Activated CD8-positive, alpha-beta memory T cell treated with anti-CD3 and anti-CD28 coated beads for 1 hour (primary cell): ENCODE results near the gene TTC31.
A peak's percentile ranks its signal among the peaks of the same experiment; 100 is the strongest.

Experiments
- DNase-seq, 2 donors: peaks; one replicate each; pipeline ENCODE4 v3.0.0-alpha.2; 2020; ENCODE audit warnings: low read depth in 1 of 2; ENCODE audit errors: extremely low read depth in 1 of 2

The TTC31 gene

GRCh38 chr2:74503506-74504475 lies 20.9 kb downstream of the TTC31 start:
- DNase-seq, result no peak

GRCh38 chr2:74504591-74504990 lies 21.7 kb downstream of the TTC31 start:
- no peak for DNase-seq

DNA sequence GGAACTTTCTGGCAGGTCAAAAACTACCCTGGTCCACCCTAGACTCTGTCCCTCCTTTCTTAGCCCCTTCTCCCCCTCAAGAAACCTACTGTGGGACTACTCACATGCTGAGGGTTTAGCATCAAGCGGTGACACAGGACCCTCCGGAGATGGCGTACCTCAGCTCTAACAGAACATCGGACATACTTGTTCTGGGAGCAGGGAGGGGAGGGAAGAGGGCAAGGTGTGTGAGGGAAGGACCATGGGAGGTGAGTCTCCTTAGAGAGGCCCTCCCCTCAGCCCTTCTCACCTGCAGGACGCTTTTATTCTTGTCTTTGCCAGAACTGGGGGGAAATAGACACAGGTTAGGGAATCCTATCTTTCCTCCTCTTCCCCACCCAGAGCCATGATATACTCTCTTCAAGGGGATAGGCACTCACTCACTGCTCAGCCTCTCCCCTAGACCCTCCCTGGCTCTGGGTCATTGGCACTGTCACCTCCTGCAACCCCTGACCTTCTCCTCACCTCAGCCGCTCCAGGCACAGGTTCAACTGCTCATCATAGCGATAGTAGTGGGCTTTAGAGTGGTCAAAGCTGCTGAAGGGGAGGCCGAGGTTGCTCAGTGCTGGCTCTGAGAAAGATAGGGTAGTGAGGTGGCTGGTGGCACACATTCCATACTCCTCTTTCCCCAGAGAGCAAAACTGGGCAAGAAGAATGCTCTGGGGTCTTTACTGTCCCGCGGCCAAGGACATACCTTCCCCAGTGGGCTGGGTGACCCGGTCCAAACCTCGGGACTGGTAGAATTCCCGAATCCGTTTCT lies 22.8 kb downstream of the TTC31 start:
- no peak for DNase-seq

DNA sequence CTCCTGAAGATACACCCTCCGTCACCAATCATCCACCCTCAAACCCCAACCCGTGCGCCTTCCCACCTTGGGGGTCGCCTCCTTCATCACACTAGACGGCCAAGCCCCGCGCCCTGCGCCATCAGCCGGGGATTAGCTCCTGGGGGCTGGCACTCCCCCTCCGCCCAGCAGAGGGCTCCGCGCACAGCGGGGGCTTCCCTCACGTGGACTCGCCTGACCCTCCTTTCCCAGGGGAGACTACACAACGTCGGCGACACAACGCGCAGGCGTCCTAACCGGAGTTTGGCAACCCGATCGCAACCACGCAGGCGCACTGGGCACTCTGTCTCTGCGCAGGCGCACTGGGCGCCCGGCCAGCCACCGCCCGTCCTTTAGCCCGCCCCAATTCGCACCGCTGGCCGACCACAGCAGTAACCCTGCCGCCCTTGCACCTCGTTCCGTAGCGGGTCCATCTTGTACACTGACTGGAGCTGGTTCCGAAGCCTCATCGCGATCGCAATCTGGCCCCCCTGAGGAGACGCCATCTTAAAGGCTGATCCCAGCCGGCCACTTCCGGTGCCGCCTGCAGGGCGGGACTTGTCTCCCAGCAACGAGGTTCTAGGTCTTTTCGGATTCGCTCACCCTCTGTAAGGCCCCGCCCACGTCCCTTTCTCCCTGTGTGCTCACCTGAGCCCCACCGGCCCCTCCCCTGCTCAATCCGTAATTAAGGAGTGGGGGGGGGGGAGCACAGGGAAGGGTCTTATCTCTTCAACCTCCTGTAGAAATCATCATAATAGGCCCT lies 24.5 kb downstream of the TTC31 start, which contains the start of gene PCGF1:
Gene PCGF1 (minus strand): TSS at position 551 of the 781 bp plus-strand sequence. CDS start 27 bp downstream, at position 524.
- peak; percentile 97 to 98 for DNase-seq

DNA sequence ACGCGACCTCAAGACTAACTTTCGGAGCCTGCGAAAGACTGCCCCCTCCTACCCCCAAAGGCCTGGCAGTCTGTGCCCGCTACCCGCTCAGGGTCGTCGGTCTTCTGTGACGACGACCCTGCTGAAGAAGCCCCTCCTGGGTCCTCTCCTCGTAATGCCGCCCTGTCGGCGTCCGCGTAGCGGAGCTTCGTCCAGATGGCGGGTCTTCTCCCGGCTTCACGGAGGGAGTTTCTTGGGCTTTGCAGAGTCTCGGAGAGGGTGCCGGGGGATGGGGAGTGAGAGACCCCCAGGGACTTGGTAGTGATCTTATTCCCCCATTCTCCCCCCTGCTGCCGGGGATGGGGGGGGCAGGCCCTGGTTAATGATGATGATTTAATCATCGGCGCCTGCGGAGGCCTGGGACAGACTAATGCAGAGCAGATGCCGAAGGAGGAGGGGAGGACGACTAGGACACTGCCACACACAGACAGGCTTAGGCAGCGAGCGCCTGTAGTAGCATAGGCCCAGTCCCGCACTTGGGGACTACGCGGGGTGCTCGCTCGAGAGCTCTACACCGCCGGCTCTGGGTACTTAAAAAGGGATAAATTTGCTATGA lies 25.1 kb downstream of the TTC31 start:
- DNase-seq, result no peak

- no peak for DNase-seq
These were observed 27.4 kb downstream of the TTC31 start for GRCh38 chr2:74510272-74510671.

- DNase-seq, result no peak
These were observed 28.5 kb downstream of the TTC31 start for GRCh38 chr2:74511104-74511989.

DNA sequence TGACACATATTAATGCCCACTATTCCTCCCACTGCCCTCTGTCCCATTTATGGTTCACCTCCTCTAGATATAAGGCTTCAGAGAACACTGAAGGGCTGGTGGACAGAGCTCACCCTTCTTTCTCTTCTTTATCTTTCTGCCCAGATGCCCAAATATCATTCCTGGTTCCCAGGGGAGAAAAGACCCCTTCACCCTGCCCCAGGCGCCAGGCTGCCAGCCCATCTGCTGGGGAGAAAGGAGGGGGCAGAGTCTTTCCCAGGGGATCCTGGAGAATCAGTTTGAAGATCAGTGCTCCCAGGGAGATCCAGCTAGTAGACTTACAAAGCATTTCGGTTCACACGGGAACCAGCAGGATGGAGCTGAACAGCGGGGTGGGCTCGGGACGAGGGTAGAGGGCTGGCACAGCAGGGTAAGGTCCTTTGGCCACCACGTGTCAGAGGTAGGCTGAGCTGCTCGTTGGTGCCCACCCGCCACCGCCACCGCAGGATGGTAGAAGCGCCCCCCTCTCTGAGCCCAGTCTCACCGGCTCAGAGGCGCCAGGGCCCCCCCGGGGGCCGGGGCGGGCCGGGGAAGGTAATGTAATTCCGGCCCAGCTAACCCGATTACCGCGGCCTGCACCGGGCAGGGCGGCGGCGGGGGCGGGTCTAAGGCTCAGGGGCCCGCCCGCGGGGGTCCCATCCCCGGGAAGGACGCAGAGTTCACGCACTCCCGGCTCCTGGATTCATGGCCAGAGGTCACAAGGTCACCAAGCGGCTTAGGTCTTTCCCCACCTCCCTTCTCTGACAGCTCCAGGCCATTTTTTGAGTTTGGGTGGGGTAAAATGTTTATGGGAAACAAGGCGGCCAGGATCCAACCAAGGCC lies 30.1 kb downstream of the TTC31 start:
- no peak for DNase-seq

- DNase-seq, result no peak
These were observed 30.9 kb downstream of the TTC31 start for GRCh38 chr2:74513605-74514367.

DNA sequence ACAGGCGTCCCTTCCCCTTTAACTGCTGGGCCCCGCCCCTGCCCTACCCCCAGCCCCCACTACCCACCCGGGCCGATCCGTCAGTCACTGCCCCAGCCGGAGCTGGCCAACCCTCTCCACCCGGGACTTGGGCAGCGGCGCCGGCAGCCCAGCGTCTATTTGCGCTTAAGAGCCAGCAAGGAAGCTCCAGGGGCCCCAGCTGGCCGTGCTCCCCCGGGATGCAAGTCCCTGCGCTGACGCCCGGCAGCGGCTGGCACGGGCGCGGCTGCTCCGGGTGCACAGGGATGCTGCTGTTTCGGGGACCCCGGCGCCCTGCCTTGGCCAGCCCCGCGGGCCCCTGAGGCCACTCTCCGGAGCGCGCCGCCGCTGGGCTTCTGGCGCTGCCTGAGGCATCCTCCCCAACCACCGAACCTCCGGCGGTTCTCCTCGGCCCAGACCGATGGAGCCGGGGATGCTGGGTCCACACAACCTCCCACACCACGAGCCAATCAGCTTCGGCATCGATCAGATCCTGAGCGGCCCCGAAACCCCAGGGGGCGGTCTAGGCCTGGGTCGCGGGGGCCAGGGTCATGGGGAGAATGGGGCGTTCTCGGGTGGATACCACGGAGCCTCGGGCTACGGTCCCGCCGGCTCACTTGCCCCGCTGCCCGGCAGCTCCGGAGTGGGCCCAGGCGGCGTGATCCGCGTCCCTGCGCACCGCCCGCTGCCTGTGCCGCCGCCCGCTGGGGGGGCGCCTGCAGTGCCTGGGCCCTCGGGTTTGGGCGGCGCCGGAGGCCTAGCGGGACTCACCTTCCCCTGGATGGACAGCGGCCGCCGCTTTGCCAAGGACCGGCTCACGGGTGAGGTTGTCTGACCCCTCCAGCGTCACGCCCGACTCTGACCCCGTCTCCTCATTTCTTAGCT lies 31.7 kb downstream of the TTC31 start, which contains the start of gene TLX2:
Gene TLX2 (plus strand): TSS at position 83 of the 903 bp plus-strand sequence. CDS start 357 bp downstream, at position 440.
- no peak for DNase-seq

DNA sequence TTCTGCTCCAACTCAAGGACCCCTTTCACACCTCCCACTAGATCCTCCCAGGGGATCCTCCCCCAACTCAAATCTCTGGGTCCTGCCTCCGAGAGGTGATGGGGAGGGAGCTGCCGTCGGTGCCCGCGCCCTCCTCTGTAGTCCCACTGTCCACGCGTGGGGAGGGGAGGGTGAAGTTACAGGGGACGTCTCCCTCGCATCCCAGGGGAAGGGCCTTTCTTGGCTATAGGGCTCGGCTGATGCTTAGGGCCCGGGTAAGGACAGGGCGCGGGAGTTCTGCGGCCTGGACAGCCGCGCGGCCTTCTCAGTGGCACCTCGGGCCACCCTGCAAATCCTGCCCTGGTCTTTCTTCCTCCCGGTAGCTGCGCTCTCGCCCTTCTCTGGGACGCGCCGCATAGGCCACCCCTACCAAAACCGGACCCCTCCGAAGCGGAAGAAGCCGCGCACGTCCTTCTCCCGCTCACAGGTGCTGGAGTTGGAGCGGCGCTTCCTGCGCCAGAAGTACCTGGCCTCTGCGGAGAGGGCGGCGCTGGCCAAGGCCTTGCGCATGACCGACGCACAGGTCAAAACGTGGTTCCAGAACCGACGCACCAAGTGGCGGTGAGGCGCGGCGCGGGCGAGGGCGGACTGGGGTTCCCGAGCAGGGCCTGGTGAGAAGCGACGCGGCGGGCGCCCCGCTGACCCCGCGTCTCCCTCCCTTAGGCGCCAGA lies 32.5 kb downstream of the TTC31 start:
- DNase-seq, result no peak

- peak; percentile 49 to 56 for DNase-seq
These were observed 33.2 kb downstream of the TTC31 start for GRCh38 chr2:74515981-74516633.

DNA sequence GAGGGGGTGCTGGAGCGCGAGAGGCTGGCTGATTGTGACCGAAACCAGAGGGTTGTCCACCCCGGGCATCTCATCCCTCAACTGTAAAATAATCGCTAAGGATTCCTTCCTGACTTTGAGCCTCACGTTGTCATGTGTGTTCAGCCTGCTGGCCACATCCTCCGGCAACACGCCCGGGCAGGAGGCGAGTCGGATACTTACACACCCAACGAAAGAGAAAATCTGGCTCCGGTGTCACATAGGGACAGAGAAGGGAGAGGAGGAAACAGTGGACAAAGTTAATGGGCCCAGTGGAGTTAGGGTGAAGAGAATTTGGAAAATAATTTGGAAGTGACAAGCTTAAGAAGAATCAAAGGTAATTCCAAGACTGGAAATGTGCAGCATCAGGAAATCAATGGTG lies 33.8 kb downstream of the TTC31 start:
- no peak for DNase-seq

DNA sequence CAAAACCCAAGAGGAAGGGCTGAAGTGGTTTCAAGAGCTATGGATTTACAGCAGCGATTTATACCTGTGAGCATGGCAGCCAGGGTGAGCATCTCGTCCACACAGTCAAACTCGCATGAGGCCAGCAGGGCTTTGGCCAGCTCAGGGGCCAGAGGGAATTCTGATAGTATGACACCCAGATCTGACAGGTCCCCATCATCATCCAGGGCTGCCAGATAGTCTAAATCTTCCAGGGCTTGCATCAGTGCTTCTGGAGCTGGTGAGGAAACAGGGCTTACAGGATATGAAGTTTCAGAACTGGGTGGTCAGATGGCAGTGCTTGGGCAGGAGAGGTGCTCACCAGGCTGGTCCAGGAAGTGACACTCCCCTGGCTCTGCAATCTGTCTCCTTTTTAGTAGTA lies 39.6 kb downstream of the TTC31 start:
- no peak for DNase-seq

GRCh38 chr2:74524005-74524404 lies 41.1 kb downstream of the TTC31 start:
- no peak for DNase-seq
